Endothelial cell of umbilical vein (primary cell): ENCODE measurements around the gene SSH2. TPM values are rescaled to one million over a fixed set of nuclear protein-coding genes. Genes with fewer than 3 reads are reported as not detected.

ENCODE experiments used
- BruUV-seq: library from RNA; stranded (reverse); fragments of 400-500 nt; replicated peaks from 2 replicates; lab custom pipeline; 2021; lab: Mats Ljungman, UMichigan
- CTCF ChIA-PET: fragments of 300-600, 350-600 bp; sonication (Branson Sonifier 250); formaldehyde crosslinking; loops from one replicate; lab custom pipeline; 2021; ENCODE audit warnings: antibody characterized with exemption, inconsistent platforms; lab: Charles Lee
- POLR2A ChIA-PET: fragments of 300-600, 350-600 bp; sonication (Branson Sonifier 250); formaldehyde crosslinking; loops from one replicate; lab custom pipeline; 2021; ENCODE audit warnings: antibody characterized with exemption, inconsistent platforms; lab: Charles Lee
- DNase-seq: peaks from one replicate; pipeline ENCODE4 v3.0.0-alpha.2; 2011; ENCODE audit warnings: low read depth, low spot score
- FAIRE-seq: peaks from 2 replicates; lab custom pipeline; 2011; peaks lifted over from hg19 to GRCh38; lab: Jason Lieb, UNC
- H2AFZ ChIP-seq: 2 replicates; pipeline ENCODE4 v1.6.0; 2012; ENCODE audit warnings: low read depth, low read length, control low read depth, inconsistent platforms
- H3K27ac ChIP-seq: 2 replicates; pipeline ENCODE4 v1.5.1; 2011; ENCODE audit warnings: low read depth, mild to moderate bottlenecking, control low read depth, low read length, moderate library complexity; ENCODE audit not compliant: insufficient read depth
- H3K27me3 ChIP-seq, 2 experiments: 2 replicates each; pipeline versions ENCODE4 v1.6.0 to v1.6.1; 2011; ENCODE audit warnings: low read length in 2 of 2, mixed read lengths in 1 of 2; ENCODE audit not compliant: control insufficient read depth in 2 of 2, insufficient read depth in 2 of 2
- H3K36me3 ChIP-seq, 2 experiments: 2 replicates in 1 of 2; 3 replicates in 1 of 2; pipeline ENCODE4 v1.5.1; 2011; ENCODE audit warnings: low read length in 2 of 2, mild to moderate bottlenecking in 1 of 2, moderate library complexity in 1 of 2; ENCODE audit not compliant: control insufficient read depth in 2 of 2, insufficient read depth in 2 of 2; ENCODE audit errors: extremely low read depth in 1 of 2
- H3K4me1 ChIP-seq: 3 replicates; pipeline ENCODE4 v1.5.1; 2011; ENCODE audit warnings: mild to moderate bottlenecking, low read length; ENCODE audit not compliant: control insufficient read depth, insufficient read depth; ENCODE audit errors: extremely low read depth
- H3K4me2 ChIP-seq: 2 replicates; pipeline ENCODE4 v1.6.1; 2011; ENCODE audit warnings: low read length, control low read depth, mixed read lengths; ENCODE audit not compliant: insufficient read depth
- H3K4me3 ChIP-seq, 3 experiments: fragments of 200-600 bp in 1 of 3; sonication (generic), shearing (Covaris generic) in 1 of 3; replicated peaks in 1 of 3; 2 replicates each; pipeline ENCODE4 v1.5.1; 2011 to 2016; ENCODE audit warnings: control low read depth in 3 of 3, low read length in 3 of 3, mild to moderate bottlenecking in 2 of 3, inconsistent platforms in 1 of 3, low read depth in 1 of 3, moderate library complexity in 1 of 3; ENCODE audit not compliant: insufficient read depth in 1 of 3
- H3K79me2 ChIP-seq: 2 replicates; pipeline ENCODE4 v1.6.0; 2012; ENCODE audit warnings: low read length, inconsistent platforms; ENCODE audit not compliant: control insufficient read depth, insufficient read depth
- H3K9ac ChIP-seq: replicated peaks from 2 replicates; pipeline ENCODE3; 2011; ENCODE audit warnings: low read length, control low read depth; ENCODE audit not compliant: insufficient read depth; ENCODE audit errors: extremely low read depth
- H3K9me1 ChIP-seq: replicated peaks from 3 replicates; pipeline ENCODE4 v1.6.0; 2011; ENCODE audit warnings: mild to moderate bottlenecking, low read length; ENCODE audit not compliant: control insufficient read depth, insufficient read depth; ENCODE audit errors: extremely low read depth
- H3K9me3 ChIP-seq: replicated peaks from 2 replicates; pipeline ENCODE4 v1.5.1; 2012; ENCODE audit warnings: low read length, inconsistent platforms; ENCODE audit not compliant: control insufficient read depth, insufficient read depth
- H4K20me1 ChIP-seq: replicated peaks from 2 replicates; pipeline ENCODE3; 2011; ENCODE audit warnings: mild to moderate bottlenecking, low read length; ENCODE audit not compliant: control insufficient read depth, insufficient read depth; ENCODE audit errors: extremely low read depth
- CTCF ChIP-seq, 2 donors: IDR thresholded peaks; 1 replicate in 1 of 2; 2 replicates in 1 of 2; pipeline ENCODE4 v1.5.1; 2011; ENCODE audit warnings: low read length in 2 of 2, mild to moderate bottlenecking in 2 of 2, moderate library complexity in 2 of 2, control low read depth in 1 of 2, inconsistent platforms in 1 of 2, low read depth in 1 of 2; ENCODE audit not compliant: insufficient read depth in 1 of 2; ENCODE audit errors: extremely low read depth in 1 of 2
- EZH2 ChIP-seq: IDR thresholded peaks from 2 replicates; pipeline ENCODE4 v1.6.1; 2012; ENCODE audit warnings: borderline replicate concordance, low read depth, mild to moderate bottlenecking, moderate library complexity, low read length, inconsistent platforms; ENCODE audit not compliant: severe bottlenecking
- FOS ChIP-seq: IDR thresholded peaks from 2 replicates; pipeline ENCODE4 v1.6.1; 2011; ENCODE audit warnings: mild to moderate bottlenecking, low read length, moderate library complexity, borderline replicate concordance; ENCODE audit not compliant: insufficient read depth
- GATA2 ChIP-seq: IDR thresholded peaks from 2 replicates; pipeline ENCODE4 v1.7.0; 2011; ENCODE audit warnings: low read depth, mild to moderate bottlenecking, moderate library complexity, mixed read lengths, low read length; ENCODE audit not compliant: insufficient read length, insufficient read depth
- JUN ChIP-seq: IDR thresholded peaks from 2 replicates; pipeline ENCODE4 v1.6.1; 2011; ENCODE audit warnings: borderline replicate concordance, low read depth; ENCODE audit not compliant: insufficient read length, insufficient read depth
- MYC ChIP-seq: IDR thresholded peaks from one replicate; pipeline ENCODE4 v1.6.1; 2011; ENCODE audit warnings: mild to moderate bottlenecking, low read depth, low read length
- POLR2A ChIP-seq: IDR thresholded peaks from 2 replicates; pipeline ENCODE4 v1.6.1; 2012; ENCODE audit warnings: low read depth, mild to moderate bottlenecking, control low read depth, low read length
- POLR2AphosphoS5 ChIP-seq: IDR thresholded peaks from 2 replicates; pipeline ENCODE4 v1.6.1; 2012; ENCODE audit warnings: low read depth, mild to moderate bottlenecking, control low read depth, low read length, moderate library complexity; ENCODE audit not compliant: insufficient read depth
- dilution Hi-C: fragments of 300-500 bp; cut with MboI; formaldehyde crosslinking; loops from one replicate; pipeline ENCODE4 v1.15.0; 2019; ENCODE audit warnings: low sequenced_read_pairs; ENCODE audit not compliant: extremely low pct_ligation_motif_present
- intact Hi-C: fragments of 100-400 bp; cut with micrococcal nuclease; formaldehyde crosslinking; loops from one replicate; pipeline ENCODE4 v1.10.0; 2022
- polyA plus RNA-seq, 4 experiments: library from polyadenylated mRNA; depleted of rRNA in 3 of 4; stranded (reverse) in 3 of 4; unstranded in 1 of 4; fragments of >200 nt; gene quantifications; 2 replicates each; pipeline versions ENCODE4 v1.2.1 to v1.2.3, GENCODE V29; 2011 to 2012; ENCODE audit warnings: missing spikeins in 1 of 4
- total RNA-seq: library from RNA; stranded (reverse); gene quantifications from 2 replicates; pipeline ENCODE4 v1.2.3, GENCODE V29; 2021
- TF ChIP-seq, protein P1 (sequence below): IDR thresholded peaks from 2 replicates; pipeline ENCODE4 v1.6.1; 2011; ENCODE audit not compliant: insufficient read depth, insufficient read length

SSH2 gene
- total and polyA plus RNA-seq, 2 donors (not counting 3 experiments of a cell fraction or from before 2014, with no cell fraction given), result 24.6 to 60.9 TPM

- Histone ChIP-seq H3K27me3 (no peaks in the 10 kb centered on the region), H3K4me2 (no peak overlapping the region), H3K9me3 (no peaks in the 10 kb centered on the region), H3K36me3 (peaks cover 11 to 28% of the 10 kb centered on the region in 2 experiments), H3K4me1 (peaks cover 2% of the 10 kb centered on the region), H3K4me3 (no peak overlapping the region), H3K9me1 (no peaks in the 10 kb centered on the region), H4K20me1 (no peaks in the 10 kb centered on the region), H3K27ac (no peak overlapping the region), H2AFZ (no peak overlapping the region), H3K9ac (no peak overlapping the region), H3K79me2 (no peaks in the 10 kb centered on the region)
- intact Hi-C loops (no loop called here), dilution Hi-C loops (no loop called here)
- BruUV-seq, result no TSS peak
- TF ChIP-seq POLR2AphosphoS5 (no peak), FOS (no peak), JUN (no peak), CTCF (IDR thresholded peaks at IDR 0.05; ENCODE audit: extremely low read depth in 1 of 2, insufficient read depth in 1 of 2, low read depth in 1 of 2, low read length in 2 of 2) (no peak), GATA2 (no peak), MYC (no peak), EZH2 (no peak), POLR2A (no peak)
- TF ChIP-seq, protein P1, sequence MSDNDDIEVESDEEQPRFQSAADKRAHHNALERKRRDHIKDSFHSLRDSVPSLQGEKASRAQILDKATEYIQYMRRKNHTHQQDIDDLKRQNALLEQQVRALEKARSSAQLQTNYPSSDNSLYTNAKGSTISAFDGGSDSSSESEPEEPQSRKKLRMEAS, result no peak
- no peak for FAIRE-seq
- DNase-seq, result no peak
- ChIA-PET POLR2A (no interaction called here), CTCF (interaction anchor here (1.8 to 5.1 kb wide), 2 partner anchors 10 to 12 kb away, joined by 7 to 37 read pairs; no protein-coding TSS in a partner anchor)
Observed at GRCh38 chr17:29627951-29628350, 302.1 kb downstream of the SSH2 start.
